Panc1 (cell line): ENCODE measurements around the gene CUL1. TPM values are rescaled to one million over a fixed set of nuclear protein-coding genes. Genes with fewer than 3 reads are reported as not detected.

Experiments
- ATAC-seq: fragments of 200-7000 bp; cut with Tn5 transposase; 2 replicates; pipeline ENCODE4 v1.9.1; 2020; ENCODE audit warnings: mild to moderate bottlenecking, moderate library complexity
- BruUV-seq: library from RNA; stranded (reverse); fragments of 400-500 nt; replicated peaks from 2 replicates; lab custom pipeline; 2021; lab: Mats Ljungman, UMichigan
- CTCF ChIA-PET: fragments of 300-600 bp; sonication (Branson Sonifier 250); formaldehyde crosslinking; loops from one replicate; lab custom pipeline; 2022; ENCODE audit warnings: antibody characterized with exemption; lab: Charles Lee
- POLR2A ChIA-PET: fragments of 300-600 bp; sonication (Branson Sonifier 250); formaldehyde crosslinking; loops from one replicate; lab custom pipeline; 2022; ENCODE audit warnings: antibody characterized with exemption; lab: Charles Lee
- DNase-seq: peaks from one replicate; pipeline ENCODE4 v3.0.0-alpha.2; 2010; ENCODE audit warnings: low read depth, low spot score
- H3K27ac ChIP-seq: 2 replicates; pipeline ENCODE4 v1.5.1; 2011; ENCODE audit warnings: mild to moderate bottlenecking, low read length, inconsistent platforms
- H3K27me3 ChIP-seq: fragments of 200-500 bp; sonication (Bioruptor generic); 2 replicates; pipeline ENCODE4 v1.6.0; 2014; ENCODE audit warnings: low read length, inconsistent platforms; ENCODE audit not compliant: control insufficient read depth, insufficient read depth
- H3K36me3 ChIP-seq: fragments of 200-500 bp; sonication (Bioruptor generic); 2 replicates; pipeline ENCODE4 v1.5.1; 2014; ENCODE audit warnings: inconsistent platforms, mild to moderate bottlenecking, low read length, moderate library complexity; ENCODE audit not compliant: control insufficient read depth, insufficient read depth
- H3K4me1 ChIP-seq: 2 replicates; pipeline ENCODE4 v1.5.1; 2011; ENCODE audit warnings: inconsistent platforms, mild to moderate bottlenecking, low read length, moderate library complexity; ENCODE audit not compliant: control insufficient read depth, insufficient read depth
- H3K4me3 ChIP-seq, 2 experiments: 2 replicates each; pipeline ENCODE4 v1.5.1; 2011 to 2012; ENCODE audit warnings: low read depth in 2 of 2, low read length in 2 of 2, mild to moderate bottlenecking in 2 of 2, inconsistent platforms in 1 of 2, moderate library complexity in 1 of 2
- H3K9me3 ChIP-seq: fragments of 200-500 bp; sonication (Bioruptor generic); 2 replicates; pipeline ENCODE4 v1.5.1; 2014; ENCODE audit warnings: low read depth, mild to moderate bottlenecking, inconsistent platforms, low read length, moderate library complexity; ENCODE audit not compliant: control insufficient read depth, insufficient read depth
- CTCF ChIP-seq: fragments of 450-650 bp; IDR thresholded peaks from 2 replicates; pipeline ENCODE4 v1.5.1; 2017; ENCODE audit warnings: mild to moderate bottlenecking
- POLR2AphosphoS5 ChIP-seq: IDR thresholded peaks from 2 replicates; pipeline ENCODE4 v1.6.1; 2012; ENCODE audit warnings: mild to moderate bottlenecking, low read depth, low read length, moderate library complexity
- REST ChIP-seq, 2 experiments: IDR thresholded peaks; 2 replicates each; pipeline ENCODE4 v1.6.1; 2011 to 2012; ENCODE audit warnings: low read depth in 2 of 2, control low read depth in 1 of 2, low read length in 1 of 2, mild to moderate bottlenecking in 1 of 2, moderate library complexity in 1 of 2; ENCODE audit not compliant: insufficient read depth in 1 of 2
- TCF7L2 ChIP-seq: IDR thresholded peaks from 2 replicates; pipeline ENCODE4 v1.6.1; 2011; ENCODE audit warnings: mild to moderate bottlenecking, low read depth, low read length, inconsistent platforms
- in situ Hi-C: cut with HindIII; loops from 2 replicates; pipeline ENCODE4 v1.10.0; 2016; ENCODE audit warnings: low sequenced_read_pairs, low pct_unique_long_range_greater_than_20kb
- intact Hi-C: fragments of 100-400 bp; cut with micrococcal nuclease; formaldehyde crosslinking; loops from one replicate; pipeline ENCODE4 v1.10.0; 2022; ENCODE audit not compliant: unreplicated experiment
- total RNA-seq: library from RNA; stranded (reverse); gene quantifications from one replicate; pipeline ENCODE4 v1.2.1, GENCODE V29; 2021; ENCODE audit not compliant: unreplicated experiment

CUL1 gene
- total RNA-seq, 1 experiment from 2014 or later = 60.6 TPM

GRCh38 chr7:148850564-148850963, 151.9 kb downstream of the CUL1 start:
- H3K4me3 ChIP-seq = no peak overlapping the region
- intact Hi-C loops = no loop called here
- in situ Hi-C loops = no loop called here
- H3K4me1 ChIP-seq = peaks cover 47% of the 10 kb centered on the region
- DNase-seq (no peak), ATAC-seq (no peak)
- BruUV-seq = no TSS peak
- TF ChIP-seq TCF7L2 (no peak), CTCF (no peak), REST (IDR thresholded peaks at IDR 0.05; ENCODE audit: insufficient read depth in 1 of 2, low read depth in 2 of 2, low read length in 1 of 2) (no peak), POLR2AphosphoS5 (no peak)
- H3K36me3 ChIP-seq = no peaks in the 10 kb centered on the region; the same call in 1 of the 2 replicates
- no peak overlapping the region for H3K27ac ChIP-seq
- H3K27me3 ChIP-seq = no peaks in the 10 kb centered on the region
- no peaks in the 10 kb centered on the region for H3K9me3 ChIP-seq
- ChIA-PET CTCF (no interaction called here), POLR2A (no interaction called here)

Other genes starting within 250 kb of the CUL1 start
- gene C7orf33, start 108.1 kb upstream of the CUL1 start, total RNA-seq = not detected
- 38.3 TPM for gene EZH2, start 185.4 kb downstream of the CUL1 start, total RNA-seq